MM.1S (cell line): Measurements from ENCODE around the gene TMEM178B.

Experiments used
- DNase-seq: peaks from one replicate; pipeline ENCODE4 v3.0.0-alpha.2; 2015
- H2AFZ ChIP-seq: fragments of 300-600 bp; sonication (generic); 2 replicates; pipeline ENCODE4 v1.6.0; 2016; ENCODE audit warnings: antibody characterized with exemption, low read length
- H3F3A ChIP-seq: fragments of 300-600 bp; sonication (generic); 2 replicates; pipeline ENCODE4 v1.6.1; 2016; ENCODE audit warnings: mild to moderate bottlenecking, antibody characterized with exemption, low read length, moderate library complexity, mixed read lengths; ENCODE audit not compliant: insufficient read depth
- H3K27ac ChIP-seq: fragments of 300-600 bp; sonication (generic); 2 replicates; pipeline ENCODE4 v1.5.1; 2016; ENCODE audit warnings: mild to moderate bottlenecking, low read length
- H3K27me3 ChIP-seq: fragments of 300-600 bp; sonication (generic); replicated peaks from 2 replicates; pipeline ENCODE4 v1.6.0; 2016; ENCODE audit warnings: low read length; ENCODE audit not compliant: insufficient read depth
- H3K36me3 ChIP-seq: fragments of 300-600 bp; sonication (generic); replicated peaks from 2 replicates; pipeline ENCODE4 v1.6.1; 2016; ENCODE audit warnings: mild to moderate bottlenecking, low read length, mixed read lengths; ENCODE audit not compliant: insufficient read depth
- H3K4me1 ChIP-seq: fragments of 300-600 bp; sonication (generic); 2 replicates; pipeline ENCODE4 v1.6.1; 2016; ENCODE audit warnings: low read length, mixed read lengths
- H3K4me2 ChIP-seq: fragments of 300-600 bp; sonication (generic); 2 replicates; pipeline ENCODE4 v1.6.0; 2016; ENCODE audit warnings: low read depth, low read length
- H3K4me3 ChIP-seq: fragments of 300-600 bp; sonication (generic); 2 replicates; pipeline ENCODE4 v1.5.1; 2016; ENCODE audit warnings: low read length, mixed read lengths
- H3K79me2 ChIP-seq: fragments of 300-600 bp; sonication (generic); 2 replicates; pipeline ENCODE4 v1.6.1; 2016; ENCODE audit warnings: mixed run types, low read length, mixed read lengths
- H3K9ac ChIP-seq: fragments of 300-600 bp; sonication (generic); 2 replicates; pipeline ENCODE4 v1.6.1; 2016; ENCODE audit warnings: low read length, mixed read lengths
- H3K9me2 ChIP-seq: fragments of 300-600 bp; sonication (generic); replicated peaks from 2 replicates; pipeline ENCODE4 v1.6.1; 2016; ENCODE audit warnings: mild to moderate bottlenecking, low read length, mixed read lengths; ENCODE audit not compliant: insufficient read depth
- H3K9me3 ChIP-seq: fragments of 300-600 bp; sonication (generic); replicated peaks from 2 replicates; pipeline ENCODE4 v1.6.1; 2016; ENCODE audit warnings: mild to moderate bottlenecking, low read length, mixed read lengths; ENCODE audit not compliant: insufficient read depth
- H4K20me1 ChIP-seq: fragments of 300-600 bp; sonication (generic); 2 replicates; pipeline ENCODE4 v1.6.1; 2016; ENCODE audit warnings: mild to moderate bottlenecking, low read length, moderate library complexity, mixed read lengths; ENCODE audit not compliant: insufficient read depth
- CTCF ChIP-seq: fragments of 300-600 bp; sonication (generic); IDR thresholded peaks from 2 replicates; pipeline ENCODE4 v1.5.1; 2016; ENCODE audit warnings: antibody characterized with exemption, low read length, mixed read lengths
- EZH2 ChIP-seq: fragments of 300-600 bp; sonication (generic); optimal IDR thresholded peaks from 2 replicates; pipeline ENCODE3; 2017; ENCODE audit warnings: low read depth, mild to moderate bottlenecking, antibody characterized with exemption, low read length, mixed read lengths
- EZH2phosphoT487 ChIP-seq: fragments of 300-600 bp; sonication (generic); IDR thresholded peaks from 2 replicates; pipeline ENCODE4 v1.6.1; 2018; ENCODE audit warnings: antibody characterized with exemption, low read length

Gene TMEM178B

DNA sequence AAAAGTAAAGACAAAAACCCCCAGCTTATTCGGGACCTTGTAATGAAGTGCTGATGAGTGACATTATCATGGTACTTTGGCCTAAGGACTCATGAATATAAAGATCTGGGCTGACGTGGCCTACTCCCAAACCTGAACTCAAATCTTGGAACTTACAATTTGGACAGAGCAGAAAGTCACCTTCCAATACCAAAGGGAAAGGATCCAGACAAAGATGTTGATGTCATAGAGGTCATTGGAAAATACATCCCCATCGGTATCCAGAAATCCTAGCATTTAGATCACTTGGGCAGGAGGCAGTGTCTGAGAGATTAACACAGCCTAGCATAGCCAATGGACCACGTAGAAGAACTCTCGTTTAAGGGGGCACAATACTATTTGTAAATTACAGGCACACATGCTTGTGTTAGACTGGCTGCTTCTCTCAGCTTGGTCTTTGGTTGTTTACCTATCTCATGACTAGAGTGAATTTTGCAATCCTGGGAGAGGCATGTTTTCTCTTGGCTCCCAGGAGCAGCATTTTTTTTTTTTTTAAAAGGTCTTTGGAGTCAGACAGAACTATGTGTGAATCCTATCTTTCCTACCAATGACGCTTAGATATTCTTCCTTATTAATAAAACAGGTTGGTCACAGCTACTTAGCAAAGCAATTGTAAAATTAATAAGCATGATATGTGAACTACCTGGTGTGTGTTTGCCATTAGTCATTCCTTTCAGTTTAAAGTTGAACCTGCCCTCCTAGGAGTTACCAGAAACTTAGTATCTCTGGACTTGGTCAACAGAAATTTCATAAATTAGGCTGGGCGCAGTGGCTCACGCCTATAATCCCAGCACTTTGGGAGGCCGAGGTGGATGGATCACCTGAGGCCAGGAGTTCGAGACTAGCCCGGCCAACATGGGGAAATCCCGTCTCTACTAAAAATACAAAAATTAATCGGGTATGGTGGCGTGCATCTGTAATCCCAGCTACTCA is 31.4 kb upstream of the TMEM178B start:
- no peak overlapping the region for H3K9ac ChIP-seq
- TF ChIP-seq EZH2, result no peak
- TF ChIP-seq EZH2phosphoT487, result no peak
- TF ChIP-seq CTCF, result no peak
- H3K36me3 ChIP-seq, result no peaks in the 10 kb centered on the region
- no peaks in the 10 kb centered on the region for H4K20me1 ChIP-seq
- H3K27me3 ChIP-seq, result no peaks in the 10 kb centered on the region
- H3K4me2 ChIP-seq, result no peak overlapping the region
- no peaks in the 10 kb centered on the region for H3K9me2 ChIP-seq
- H3K9me3 ChIP-seq, result no peaks in the 10 kb centered on the region
- no peaks in the 10 kb centered on the region for H3K79me2 ChIP-seq
- DNase-seq, result no peak
- H3K4me1 ChIP-seq, result no peaks in the 10 kb centered on the region
- H3F3A ChIP-seq, result no peaks in the 10 kb centered on the region
- no peak overlapping the region for H3K27ac ChIP-seq
- H3K4me3 ChIP-seq, result no peak overlapping the region
- no peak overlapping the region for H2AFZ ChIP-seq

DNA sequence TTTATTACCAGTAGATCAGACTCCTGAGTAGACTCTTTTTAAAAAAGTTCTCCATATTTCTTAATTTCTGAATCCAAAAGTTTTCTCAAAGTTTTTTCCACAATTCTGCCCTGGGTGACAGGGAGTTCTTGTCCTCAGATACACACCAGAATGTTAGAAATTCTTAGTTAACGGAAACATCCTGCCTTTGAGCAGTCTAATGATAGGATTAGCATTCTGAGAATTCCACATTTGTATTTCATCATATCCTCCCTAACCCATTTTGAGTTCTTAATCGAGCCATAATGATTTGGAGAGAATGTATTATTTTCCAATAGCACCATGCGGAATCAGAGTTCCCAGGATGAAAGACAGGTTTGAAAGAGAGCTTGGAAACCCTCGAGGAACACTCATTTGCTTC is 30.2 kb upstream of the TMEM178B start:
- no peak overlapping the region for H3K9ac ChIP-seq
- DNase-seq, result no peak
- no peaks in the 10 kb centered on the region for H3K9me2 ChIP-seq
- no peaks in the 10 kb centered on the region for H3K27me3 ChIP-seq
- H3K4me2 ChIP-seq, result no peak overlapping the region
- H3K4me1 ChIP-seq, result no peaks in the 10 kb centered on the region
- no peaks in the 10 kb centered on the region for H3K9me3 ChIP-seq
- H3K36me3 ChIP-seq, result no peaks in the 10 kb centered on the region
- H3K79me2 ChIP-seq, result no peaks in the 10 kb centered on the region
- H3K4me3 ChIP-seq, result no peak overlapping the region
- H4K20me1 ChIP-seq, result no peaks in the 10 kb centered on the region
- no peaks in the 10 kb centered on the region for H3F3A ChIP-seq
- no peak overlapping the region for H2AFZ ChIP-seq
- H3K27ac ChIP-seq, result no peak overlapping the region
- TF ChIP-seq CTCF (no peak), EZH2phosphoT487 (no peak), EZH2 (no peak)

GRCh38 chr7:141045126-141045841 is 28.6 kb upstream of the TMEM178B start:
- Histone ChIP-seq H3K27me3 (no peaks in the 10 kb centered on the region), H3K4me3 (no peak overlapping the region), H3K79me2 (no peaks in the 10 kb centered on the region), H3K36me3 (no peaks in the 10 kb centered on the region), H3K4me1 (no peaks in the 10 kb centered on the region), H3K9ac (no peak overlapping the region), H4K20me1 (no peaks in the 10 kb centered on the region), H3K9me2 (no peaks in the 10 kb centered on the region), H3K9me3 (no peaks in the 10 kb centered on the region), H2AFZ (no peak overlapping the region), H3F3A (no peaks in the 10 kb centered on the region), H3K4me2 (no peak overlapping the region), H3K27ac (no peak overlapping the region)
- TF ChIP-seq EZH2phosphoT487 (no peak), CTCF (no peak), EZH2 (no peak)
- no peak for DNase-seq
